Body of pancreas (tissue), 4 donors: Measurements from ENCODE around the gene FN3KRP.

Experiments used
- POLR2A ChIP-seq, 3 donors: fragments of 450-650 bp; IDR thresholded peaks; one replicate each; pipeline ENCODE4 v1.6.1; 2016; ENCODE audit warnings: antibody characterized with exemption in 3 of 3, mild to moderate bottlenecking in 2 of 3
- TF ChIP-seq, protein P1 (sequence below), 7 experiments: fragments of 450-650 bp in 4 of 7; fragments of 200-600 bp in 3 of 7; sonication (generic) in 3 of 7; IDR thresholded peaks; one replicate each; pipeline ENCODE4 v1.5.1; 2016 to 2019; ENCODE audit warnings: antibody characterized with exemption in 7 of 7

DNA sequence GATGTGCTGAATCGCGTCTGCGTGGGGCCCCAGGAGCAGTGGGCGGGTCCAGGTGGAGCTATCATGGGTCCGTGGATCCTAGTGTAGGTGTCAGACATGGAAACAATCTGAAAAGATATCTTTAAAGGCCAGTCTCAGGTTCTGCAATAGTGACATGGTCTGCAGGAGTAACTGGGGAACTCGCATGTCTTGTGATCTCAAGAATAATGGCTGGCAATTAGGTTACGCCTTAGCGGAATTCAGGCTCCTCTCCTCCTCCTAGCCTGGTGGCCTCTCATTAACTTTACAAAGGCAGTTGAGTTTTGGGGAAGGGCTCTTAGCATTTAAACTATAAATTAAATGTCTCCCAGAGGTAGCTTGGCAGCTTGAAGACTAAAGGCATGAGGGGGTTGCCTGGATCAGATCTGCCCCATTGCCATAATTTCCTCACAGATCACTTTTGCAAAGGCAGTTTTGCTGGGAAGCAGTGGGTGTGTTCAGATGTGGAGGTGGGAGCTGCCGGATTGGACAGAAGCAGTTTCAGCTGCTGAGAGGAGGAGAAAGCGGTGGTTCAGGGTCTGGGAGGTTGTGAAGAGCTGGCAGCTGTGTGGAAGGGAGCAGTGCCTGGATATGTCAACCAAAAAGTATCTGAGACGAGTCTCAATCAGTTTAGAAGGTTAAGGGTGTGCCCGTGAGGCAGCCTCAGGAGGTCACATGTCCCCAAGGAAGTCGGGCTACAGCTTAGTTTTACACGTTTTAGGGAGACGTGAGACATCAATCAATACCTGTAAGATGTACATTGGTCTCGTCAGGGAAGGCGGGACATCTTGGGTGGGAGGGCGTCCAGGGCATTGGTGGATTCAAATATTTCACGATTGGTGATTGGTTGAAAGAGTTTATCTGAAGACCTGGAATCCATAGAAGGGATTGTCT, 38.0 kb downstream of the FN3KRP start:
- TF ChIP-seq, protein P1, sequence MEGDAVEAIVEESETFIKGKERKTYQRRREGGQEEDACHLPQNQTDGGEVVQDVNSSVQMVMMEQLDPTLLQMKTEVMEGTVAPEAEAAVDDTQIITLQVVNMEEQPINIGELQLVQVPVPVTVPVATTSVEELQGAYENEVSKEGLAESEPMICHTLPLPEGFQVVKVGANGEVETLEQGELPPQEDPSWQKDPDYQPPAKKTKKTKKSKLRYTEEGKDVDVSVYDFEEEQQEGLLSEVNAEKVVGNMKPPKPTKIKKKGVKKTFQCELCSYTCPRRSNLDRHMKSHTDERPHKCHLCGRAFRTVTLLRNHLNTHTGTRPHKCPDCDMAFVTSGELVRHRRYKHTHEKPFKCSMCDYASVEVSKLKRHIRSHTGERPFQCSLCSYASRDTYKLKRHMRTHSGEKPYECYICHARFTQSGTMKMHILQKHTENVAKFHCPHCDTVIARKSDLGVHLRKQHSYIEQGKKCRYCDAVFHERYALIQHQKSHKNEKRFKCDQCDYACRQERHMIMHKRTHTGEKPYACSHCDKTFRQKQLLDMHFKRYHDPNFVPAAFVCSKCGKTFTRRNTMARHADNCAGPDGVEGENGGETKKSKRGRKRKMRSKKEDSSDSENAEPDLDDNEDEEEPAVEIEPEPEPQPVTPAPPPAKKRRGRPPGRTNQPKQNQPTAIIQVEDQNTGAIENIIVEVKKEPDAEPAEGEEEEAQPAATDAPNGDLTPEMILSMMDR (IDR thresholded peaks at IDR 0.05), result no peak
- TF ChIP-seq POLR2A (IDR thresholded peaks at IDR 0.05), result no peak
